Sigmoid colon (tissue), 4 donors: ENCODE data around the gene PDCD1LG2.

Experiments
- CTCF ChIP-seq, 4 experiments: fragments of 450-650 bp in 3 of 4; fragments of 200-600 bp in 1 of 4; IDR thresholded peaks; one replicate each; pipeline ENCODE4 v1.5.1; 2016 to 2019; ENCODE audit warnings: antibody characterized with exemption in 4 of 4, mild to moderate bottlenecking in 3 of 4, moderate library complexity in 2 of 4
- EP300 ChIP-seq, 4 donors: sonication (generic); formaldehyde crosslinking; IDR thresholded peaks; one replicate each; pipeline ENCODE4 v1.6.1; 2017; ENCODE audit warnings: antibody characterized with exemption in 4 of 4
- POLR2A ChIP-seq, 2 donors: fragments of 450-650 bp; IDR thresholded peaks; one replicate each; pipeline ENCODE4 v1.6.1; 2016; ENCODE audit warnings: antibody characterized with exemption in 2 of 2, mild to moderate bottlenecking in 2 of 2, moderate library complexity in 2 of 2
- POLR2AphosphoS5 ChIP-seq, 4 donors: sonication (generic); formaldehyde crosslinking; IDR thresholded peaks; one replicate each; pipeline ENCODE4 v1.6.1; 2017; ENCODE audit warnings: antibody characterized with exemption in 4 of 4

DNA sequence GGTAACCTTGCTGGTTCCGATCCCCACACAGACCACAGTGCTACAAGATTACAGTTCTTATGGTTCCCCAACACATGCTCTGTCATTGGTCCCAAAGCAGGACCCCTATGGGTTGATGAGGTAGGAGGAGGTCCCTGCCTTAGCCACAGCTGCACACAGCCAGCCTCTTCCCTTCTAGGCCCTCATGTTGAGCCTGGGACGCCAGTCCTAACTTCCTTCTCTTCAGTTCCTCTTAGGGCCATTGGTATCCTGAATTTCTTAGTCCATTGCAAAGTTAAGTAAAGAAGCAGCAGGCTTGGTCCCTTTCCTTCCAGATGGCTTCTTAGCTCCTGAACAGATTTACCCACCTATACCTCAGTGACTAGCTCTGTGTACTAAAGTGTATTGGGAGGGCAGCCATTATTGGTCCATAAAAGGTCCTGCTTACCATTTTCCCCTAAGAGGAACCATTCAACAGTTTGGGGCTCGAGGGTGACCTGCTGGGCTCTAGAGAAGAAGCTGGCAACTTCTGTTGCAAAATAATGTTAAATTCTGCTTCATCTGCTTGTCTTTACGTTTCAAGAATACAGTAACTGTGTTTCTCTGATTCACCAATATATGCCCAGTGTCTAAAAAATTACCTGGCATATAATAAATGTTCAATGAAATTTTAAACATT lies 50.2 kb downstream of the PDCD1LG2 start:
- TF ChIP-seq POLR2AphosphoS5 (IDR thresholded peaks at IDR 0.05), result no peak
- TF ChIP-seq CTCF (IDR thresholded peaks at IDR 0.05), result no peak
- TF ChIP-seq POLR2A (IDR thresholded peaks at IDR 0.05), result no peak
- TF ChIP-seq EP300 (IDR thresholded peaks at IDR 0.05), result no peak
